Kidney (tissue), 14 donors: Measurements from ENCODE around the gene HSD17B3. TPM values are rescaled to one million over a fixed set of nuclear protein-coding genes. Genes with fewer than 3 reads are reported as not detected.

ENCODE experiments used
- DNase-seq, 5 donors: peaks; one replicate each; pipeline ENCODE4 v3.0.0-alpha.2; 2013 to 2020
- FAIRE-seq: peaks from 2 replicates; lab custom pipeline; 2012; peaks lifted over from hg19 to GRCh38; lab: Jason Lieb, UNC
- H3K27ac ChIP-seq, 2 donors: one replicate each; pipeline ENCODE4 v1.7.0; 2013; ENCODE audit warnings: low read depth in 2 of 2, low read length in 2 of 2, inconsistent platforms in 1 of 2
- H3K27me3 ChIP-seq: one replicate; pipeline ENCODE4 v1.7.1; 2013; ENCODE audit warnings: low read length, inconsistent platforms; ENCODE audit not compliant: control insufficient read depth, insufficient read depth
- H3K36me3 ChIP-seq, 3 donors: one replicate each; pipeline versions ENCODE4 v1.7.0 to v1.7.1; 2013; ENCODE audit warnings: low read length in 3 of 3, control low read depth in 1 of 3, inconsistent platforms in 1 of 3; ENCODE audit not compliant: insufficient read depth in 3 of 3, control insufficient read depth in 2 of 3
- H3K4me1 ChIP-seq, 3 donors: one replicate each; pipeline versions ENCODE4 v1.7.0 to v1.7.1; 2013; ENCODE audit warnings: low read length in 3 of 3, inconsistent platforms in 1 of 3, low read depth in 1 of 3; ENCODE audit not compliant: control insufficient read depth in 2 of 3, insufficient read depth in 2 of 3
- H3K4me3 ChIP-seq, 3 donors: one replicate each; pipeline versions ENCODE4 v1.7.0 to v1.8.1; 2013; ENCODE audit warnings: low read length in 3 of 3, control low read depth in 1 of 3, inconsistent platforms in 1 of 3
- H3K9ac ChIP-seq, 3 donors: one replicate each; pipeline versions ENCODE4 v1.7.0 to v1.7.1; 2013; ENCODE audit warnings: low read length in 3 of 3, control low read depth in 1 of 3, inconsistent platforms in 1 of 3
- H3K9me3 ChIP-seq, 3 donors: one replicate each; pipeline versions ENCODE4 v1.7.0 to v1.7.1; 2013; ENCODE audit warnings: low read length in 3 of 3, control low read depth in 1 of 3, inconsistent platforms in 1 of 3; ENCODE audit not compliant: control insufficient read depth in 2 of 3, insufficient read depth in 1 of 3
- CTCF ChIP-seq: IDR thresholded peaks from 3 replicates; pipeline ENCODE4 v1.5.1; 2012; ENCODE audit warnings: mild to moderate bottlenecking, moderate library complexity, borderline replicate concordance; ENCODE audit not compliant: insufficient read depth; ENCODE audit errors: extremely low read depth
- intact Hi-C: fragments of 100-400 bp; cut with DNase I; formaldehyde crosslinking; loops from one replicate; pipeline ENCODE4 v1.11.1; 2022
- polyA plus RNA-seq: library from polyadenylated mRNA; stranded (reverse); fragments of 350-450 nt; fragmentation: Illumina TruSeq; extraction: RNeasy Lipid Tissue Mini Kit (QIAGEN cat#74804); gene quantifications from one replicate; pipeline ENCODE4 v1.2.3, GENCODE V29; 2014; ENCODE audit warnings: low read depth, low replicate concordance; ENCODE audit not compliant: insufficient read depth
- total RNA-seq: library from RNA; stranded (reverse); fragmentation: NEBNext Ultra II Directional; extraction: Animal tissue kit (Norgen Biotek cat#: 25700); gene quantifications from one replicate; pipeline ENCODE4 v1.2.1, GENCODE V29; 2021
- donor health status: control.
- donor health status: control.
- donor health status: control.
- donor health status: control.
- donor health status: control.
- donor health status: DM: yes; HTN: yes; CAD: no.
- donor health status: Normal renal cell carcinoma (clear cell type).

HSD17B3 gene
- total and polyA plus RNA-seq, 2 donors from 2014 or later: 0.66 to 2.0 TPM

- Histone ChIP-seq H3K27ac (no peak overlapping the region), H3K4me1 (no peaks in the 10 kb centered on the region), H3K36me3 (peaks cover 0 to 10% (median 0%) of the 10 kb centered on the region in 3 donors), H3K27me3 (no peaks in the 10 kb centered on the region), H3K9me3 (no peaks in the 10 kb centered on the region), H3K4me3 (no peak overlapping the region), H3K9ac (no peak overlapping the region)
- no peak for FAIRE-seq
- no peak for TF ChIP-seq CTCF
- no peak for DNase-seq
- intact Hi-C loops: no loop called here
Measured at GRCh38 chr9:96340707-96341106, 38.7 kb upstream of the HSD17B3 start.

- H3K27ac ChIP-seq: no peak overlapping the region
- intact Hi-C loops: loop anchor here (10.0 kb wide), 1 partner anchor 327 kb away; no protein-coding TSS in a partner anchor
- H3K4me3 ChIP-seq: no peak overlapping the region
- H3K4me1 ChIP-seq: no peaks in the 10 kb centered on the region
- peaks cover 0 to 9% (median 0%) of the 10 kb centered on the region in 3 donors for H3K36me3 ChIP-seq
- no peak for TF ChIP-seq CTCF
- no peak overlapping the region for H3K9ac ChIP-seq
- no peak for DNase-seq
- no peak for FAIRE-seq
- H3K27me3 ChIP-seq: no peaks in the 10 kb centered on the region
- no peaks in the 10 kb centered on the region for H3K9me3 ChIP-seq
Measured at GRCh38 chr9:96338299-96338698, 36.3 kb upstream of the HSD17B3 start.

GRCh38 chr9:96333958-96334357 is 32.0 kb upstream of the HSD17B3 start:
- Histone ChIP-seq H3K9ac (no peak overlapping the region), H3K4me1 (no peaks in the 10 kb centered on the region), H3K27ac (no peak overlapping the region), H3K36me3 (peaks cover 0 to 3% (median 0%) of the 10 kb centered on the region in 3 donors), H3K4me3 (no peak overlapping the region), H3K9me3 (no peaks in the 10 kb centered on the region), H3K27me3 (no peaks in the 10 kb centered on the region)
- intact Hi-C loops: loop anchor here (10.0 kb wide), 1 partner anchor 331 kb away; no protein-coding TSS in a partner anchor
- DNase-seq (no peak), FAIRE-seq (no peak)
- no peak for TF ChIP-seq CTCF
